Measurements from ENCODE around the gene C12orf42. TPM values are rescaled to one million over a fixed set of nuclear protein-coding genes. Genes with fewer than 3 reads are reported as not detected.

The C12orf42 gene
- total RNA-seq (2021) (not detected in 2 replicates), Bru-seq, nascent RNA (percentile 7 among the genes with signal in this experiment), BruChase-seq, experiment 1, labeled RNA remaining after a 2-hour chase (percentile 5 among the genes with signal in this experiment), BruChase-seq, experiment 2, labeled RNA remaining after a 6-hour chase (percentile 1 among the genes with signal in this experiment)
- long read RNA-seq = 0 reads

- no peaks in the 10 kb centered on the region for H3K79me2 ChIP-seq (ENCODE audit: low read depth)
- TF ChIP-seq CTCF (conservative IDR thresholded peaks at IDR 0.05) (peak; percentile 37; the same call in 1 of the 2 replicates), EZH2 (IDR thresholded peaks at IDR 0.05; ENCODE audit: low read depth) (no peak)
- H3K36me3 ChIP-seq (ENCODE audit: low read depth) = no peaks in the 10 kb centered on the region
- no peak within 1 kb of the TSS for H3K4me3 ChIP-seq
- peak in 1 of 2 experiments; percentile 35 for DNase-seq
- H3K9me2 ChIP-seq (ENCODE audit: insufficient read depth) = no peaks in the 10 kb centered on the region
- H2AFZ ChIP-seq = no peak within 1 kb of the TSS
- H3K27ac ChIP-seq = no peak within 1 kb of the TSS
- H3F3A ChIP-seq (ENCODE audit: insufficient read depth, low read depth) = no peaks in the 10 kb centered on the region
- no peaks in the 10 kb centered on the region for H4K20me1 ChIP-seq (ENCODE audit: insufficient read depth)
- no peak within 1 kb of the TSS for H3K4me2 ChIP-seq
- intact Hi-C loops (cut with micrococcal nuclease; ENCODE audit: unreplicated experiment) = loop anchor here (2.0 to 10.0 kb wide), 3 partner anchors 53 to 379 kb away; no protein-coding TSS in a partner anchor
- BruUV-seq (replicated peaks) = no TSS peak
- CTCF ChIA-PET = interaction anchor here (0.6 kb wide), 1 partner anchor 309 kb away, joined by 6 read pairs; no protein-coding TSS in a partner anchor
- POLR2A ChIA-PET (ENCODE audit: unreplicated experiment) = no interaction called here
- no peaks in the 10 kb centered on the region for H3K27me3 ChIP-seq (ENCODE audit: insufficient read depth, low read depth)
- H3K9me3 ChIP-seq (ENCODE audit: insufficient read depth, low read depth) = no peaks in the 10 kb centered on the region
- no peaks in the 10 kb centered on the region for H3K4me1 ChIP-seq (replicated peaks; ENCODE audit: insufficient read depth)
Measured at GRCh38 chr12:103495469-103496456, at the start of gene C12orf42. C12orf42 (minus strand) TSS chr12:103495968; CDS start chr12:103478426, 17,542 bp downstream.

GRCh38 chr12:103542078-103542477 lies 46.3 kb upstream of the C12orf42 start:
- no peaks in the 10 kb centered on the region for H3K9me3 ChIP-seq (ENCODE audit: insufficient read depth, low read depth)
- BruUV-seq (replicated peaks) = no TSS peak
- no peaks in the 10 kb centered on the region for H3K79me2 ChIP-seq (ENCODE audit: low read depth)
- no peaks in the 10 kb centered on the region for H4K20me1 ChIP-seq (ENCODE audit: insufficient read depth)
- no peak overlapping the region for H2AFZ ChIP-seq
- TF ChIP-seq CTCF (conservative IDR thresholded peaks at IDR 0.05) (no peak), EZH2 (IDR thresholded peaks at IDR 0.05; ENCODE audit: low read depth) (no peak)
- DNase-seq = no peak
- no peak overlapping the region for H3K4me2 ChIP-seq
- H3K4me3 ChIP-seq = no peak overlapping the region
- H3K27ac ChIP-seq = no peak overlapping the region
- CTCF ChIA-PET = no interaction called here
- no peaks in the 10 kb centered on the region for H3F3A ChIP-seq (ENCODE audit: insufficient read depth, low read depth)
- H3K36me3 ChIP-seq (ENCODE audit: low read depth) = no peaks in the 10 kb centered on the region
- H3K4me1 ChIP-seq (replicated peaks; ENCODE audit: insufficient read depth) = no peaks in the 10 kb centered on the region
- peaks cover 31% of the 10 kb centered on the region for H3K27me3 ChIP-seq (ENCODE audit: insufficient read depth, low read depth)
- no peaks in the 10 kb centered on the region; the same call in 1 of the 2 replicates for H3K9me2 ChIP-seq (ENCODE audit: insufficient read depth)
- intact Hi-C loops (cut with micrococcal nuclease; ENCODE audit: unreplicated experiment) = no loop called here
- POLR2A ChIA-PET (ENCODE audit: unreplicated experiment) = no interaction called here

- BruUV-seq (replicated peaks) = no TSS peak
Measured at GRCh38 chr12:103540319-103540718, 44.6 kb upstream of the C12orf42 start.

More at GRCh38 chr12:103540319-103540718, 44.6 kb upstream of the C12orf42 start:
- H3K9me2 ChIP-seq (ENCODE audit: insufficient read depth) = no peaks in the 10 kb centered on the region; the same call in 1 of the 2 replicates
- H3K27ac ChIP-seq = no peak overlapping the region
- H2AFZ ChIP-seq = no peak overlapping the region
- ChIA-PET CTCF (interaction anchor here (0.6 kb wide), 1 partner anchor 8 kb away, joined by 6 read pairs; no protein-coding TSS in a partner anchor), POLR2A (ENCODE audit: unreplicated experiment) (no interaction called here)
- peaks cover 26% of the 10 kb centered on the region for H3K27me3 ChIP-seq (ENCODE audit: insufficient read depth, low read depth)
- no peak for TF ChIP-seq EZH2 (IDR thresholded peaks at IDR 0.05; ENCODE audit: low read depth)
- TF ChIP-seq CTCF (conservative IDR thresholded peaks at IDR 0.05) = no peak
- H3F3A ChIP-seq (ENCODE audit: insufficient read depth, low read depth) = no peaks in the 10 kb centered on the region
- H3K4me3 ChIP-seq = no peak overlapping the region
- DNase-seq = no peak
- H3K4me1 ChIP-seq (replicated peaks; ENCODE audit: insufficient read depth) = no peaks in the 10 kb centered on the region
- H3K4me2 ChIP-seq = no peak overlapping the region
- intact Hi-C loops (cut with micrococcal nuclease; ENCODE audit: unreplicated experiment) = no loop called here
- no peaks in the 10 kb centered on the region for H3K9me3 ChIP-seq (ENCODE audit: insufficient read depth, low read depth)
- H3K36me3 ChIP-seq (ENCODE audit: low read depth) = no peaks in the 10 kb centered on the region
- no peaks in the 10 kb centered on the region for H4K20me1 ChIP-seq (ENCODE audit: insufficient read depth)
- H3K79me2 ChIP-seq (ENCODE audit: low read depth) = no peaks in the 10 kb centered on the region
